Activated CD8-positive, alpha-beta memory T cell treated with anti-CD3 and anti-CD28 coated beads, Interleukin-2, amount 50 U/mL, for 24 hours (primary cell): ENCODE results near the gene TENM4.

Experiments used
- DNase-seq: peaks from one replicate; pipeline ENCODE4 v3.0.0-alpha.2; 2020; ENCODE audit errors: extremely low read depth

Gene TENM4

DNA sequence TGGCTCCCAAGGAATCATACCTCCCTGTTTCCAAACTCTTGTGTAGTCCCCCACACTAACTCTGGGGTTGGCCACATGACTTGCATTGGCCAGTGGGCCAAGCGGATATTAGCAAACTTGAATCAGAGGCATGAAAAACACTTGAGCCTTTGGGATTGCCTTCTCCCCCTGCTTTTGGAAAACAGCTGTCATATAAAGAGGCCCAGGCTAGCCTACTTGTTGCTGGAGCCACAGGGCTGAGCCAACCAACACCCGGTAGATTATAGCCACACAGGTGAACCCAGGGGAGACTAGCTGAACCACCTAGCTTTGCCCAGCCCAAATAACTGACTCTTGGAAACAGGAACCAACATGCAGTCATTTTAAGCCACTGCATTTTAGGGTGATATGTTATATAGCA is 354.8 kb downstream of the TENM4 start:
- no peak for DNase-seq

DNA sequence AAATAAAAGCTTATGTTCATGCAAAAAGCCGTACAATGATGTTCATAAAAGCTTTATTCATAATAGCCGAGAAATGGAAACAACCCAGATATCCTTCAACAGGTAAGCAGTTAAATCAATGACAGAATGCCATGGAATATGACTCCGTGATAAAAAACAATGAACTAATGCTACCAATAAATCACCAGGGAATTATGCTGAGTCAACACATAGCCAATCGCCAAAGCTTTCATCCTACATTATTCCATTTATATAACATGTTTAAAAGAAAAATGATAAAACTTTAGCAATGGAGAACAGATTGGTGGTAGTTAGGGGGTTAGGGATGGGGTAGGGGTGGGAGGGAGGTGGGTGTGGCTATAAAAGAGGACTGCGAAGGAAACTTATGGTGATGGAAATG is 356.4 kb downstream of the TENM4 start:
- no peak for DNase-seq

DNA sequence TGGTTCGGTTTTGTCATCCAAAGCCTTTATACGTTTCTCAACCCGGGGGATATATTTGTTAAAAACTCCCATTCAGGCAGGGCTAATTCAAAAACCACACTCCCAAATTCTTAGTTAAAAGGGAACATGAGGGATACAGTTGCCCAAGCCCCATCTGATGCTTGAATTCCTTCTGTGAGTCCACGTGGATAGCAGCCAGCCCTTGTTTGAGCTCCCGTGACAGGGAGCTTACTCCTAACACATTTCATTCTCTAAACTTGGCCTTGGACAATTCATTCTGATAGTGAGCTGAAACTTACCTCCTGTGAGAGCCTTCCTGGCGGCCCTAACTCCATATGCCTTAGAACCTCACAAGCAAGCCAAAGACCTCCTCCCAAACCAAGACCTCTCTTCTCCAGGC is 357.5 kb downstream of the TENM4 start:
- no peak for DNase-seq

DNA sequence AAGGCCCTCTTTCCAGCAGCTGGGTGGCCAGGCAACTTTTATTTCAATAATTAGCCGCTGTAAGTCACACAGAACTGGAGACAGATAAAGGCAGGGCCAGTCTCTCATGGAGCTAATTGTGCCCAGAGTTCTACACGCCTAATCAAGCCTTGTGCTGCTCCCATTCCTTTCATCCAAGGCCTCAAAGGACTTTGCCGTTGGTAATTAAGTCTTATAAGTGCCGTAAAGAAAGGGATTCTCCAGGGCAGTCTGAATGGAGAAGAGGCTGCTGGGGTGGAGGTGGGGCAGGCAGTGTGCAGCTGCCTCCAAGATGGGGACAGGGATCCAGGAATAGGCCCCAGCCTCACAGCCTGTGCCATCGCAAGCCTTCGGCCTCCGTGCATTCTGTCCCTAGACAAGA is 357.9 kb downstream of the TENM4 start:
- DNase-seq = no peak

DNA sequence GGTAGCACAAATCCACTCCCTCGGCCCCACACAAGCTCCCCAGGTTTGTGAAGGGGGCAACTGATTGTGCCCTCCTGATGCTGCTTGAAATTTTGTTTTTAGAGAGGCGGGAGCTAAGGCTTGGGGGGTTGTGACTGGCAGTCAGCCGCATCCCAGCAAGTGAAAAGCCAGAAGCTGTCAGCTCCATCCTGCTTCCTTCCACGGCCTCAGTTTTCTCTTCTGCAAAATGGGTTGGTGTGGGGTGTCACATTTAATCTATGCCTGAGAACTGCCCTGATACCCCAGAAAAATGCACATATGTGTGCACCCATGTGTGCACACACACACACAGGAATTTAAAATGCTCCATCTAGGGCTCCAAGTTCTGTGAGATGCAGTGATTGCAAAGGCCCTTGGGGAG is 358.6 kb downstream of the TENM4 start:
- DNase-seq = no peak

DNA sequence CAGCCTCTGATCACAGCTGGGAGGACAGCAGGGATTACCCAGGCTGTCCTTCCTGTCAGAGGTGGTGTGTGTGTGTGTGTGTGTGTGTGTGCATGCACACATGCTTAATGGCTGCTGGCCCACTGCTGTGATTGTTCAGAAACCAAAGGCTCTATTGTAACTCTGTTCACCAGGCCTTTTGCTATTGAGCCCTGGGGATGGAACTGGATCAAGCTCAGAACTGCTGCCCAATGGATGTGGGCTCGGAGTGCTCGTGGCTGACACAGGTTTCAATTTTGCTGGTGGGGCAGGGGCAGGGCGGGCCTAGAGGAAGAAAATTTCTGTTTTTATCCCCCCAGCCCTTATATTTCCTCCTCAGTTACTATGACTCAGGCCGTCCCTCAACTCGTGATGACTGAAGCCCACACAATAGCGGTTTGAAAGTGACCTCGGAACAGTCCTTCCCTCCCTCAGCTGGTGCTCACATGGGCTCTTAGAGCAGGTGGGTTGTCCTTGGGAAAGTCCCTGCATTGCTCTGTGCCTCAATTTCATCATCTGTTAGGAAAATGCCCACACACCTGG is 359.3 kb downstream of the TENM4 start:
- no peak for DNase-seq

DNA sequence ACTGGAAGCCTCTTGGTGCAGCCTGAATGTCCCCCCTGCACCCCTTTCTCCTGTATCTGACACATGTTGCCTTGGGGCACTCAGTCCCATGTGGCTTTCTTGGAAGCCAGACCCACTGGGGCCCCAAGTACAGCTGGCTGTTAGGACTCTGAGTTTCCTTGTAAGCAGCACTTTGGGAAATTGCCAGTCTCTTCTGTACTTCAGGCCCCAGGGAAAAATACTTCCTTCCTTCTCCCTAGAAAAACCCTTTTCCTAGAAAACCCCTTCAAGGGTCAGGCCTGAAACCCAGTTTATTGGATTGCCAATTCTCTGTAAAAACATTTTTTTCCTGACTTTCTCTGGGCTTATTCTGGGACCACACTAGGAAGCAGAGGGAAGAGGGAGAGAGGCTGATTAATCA is 360.3 kb downstream of the TENM4 start:
- DNase-seq = no peak

DNA sequence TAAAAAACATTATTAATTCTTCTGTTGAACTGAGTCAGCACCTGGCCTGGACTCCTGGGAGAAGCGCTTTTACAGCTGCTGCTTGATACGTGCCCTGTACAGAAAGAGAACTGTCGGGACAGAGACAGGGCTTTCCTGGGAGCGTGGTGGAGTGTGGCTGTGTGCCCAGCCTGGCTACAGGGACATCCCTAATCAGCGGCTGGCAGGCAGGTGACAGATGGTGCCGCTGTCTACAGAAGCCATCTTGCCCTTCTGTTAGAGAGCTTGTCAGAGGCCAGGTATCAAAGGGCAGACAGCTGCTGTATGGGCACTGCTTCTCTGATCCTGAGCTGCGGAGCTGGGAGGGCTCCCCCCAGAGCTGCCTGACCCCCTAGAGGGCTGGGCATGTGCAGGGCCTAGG is 361.8 kb downstream of the TENM4 start:
- no peak for DNase-seq

DNA sequence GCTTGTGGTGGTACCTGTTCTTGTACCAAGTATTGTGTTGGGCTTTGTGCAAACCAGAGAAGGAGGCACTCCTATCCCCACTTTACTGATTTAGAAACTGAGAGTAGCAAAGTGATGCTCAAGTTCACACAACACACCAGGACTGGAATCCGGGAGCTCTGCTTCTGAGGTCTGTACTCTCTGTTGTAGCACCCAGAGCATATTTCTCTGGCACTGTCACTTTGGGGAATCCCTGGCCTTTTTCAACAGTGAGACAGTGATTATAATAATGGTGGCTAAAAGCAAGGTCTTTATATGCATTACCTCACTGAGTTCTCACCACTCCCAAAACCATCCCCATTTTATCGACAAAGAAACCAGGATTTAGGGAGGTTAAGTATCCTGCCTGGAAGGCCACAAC is 362.4 kb downstream of the TENM4 start:
- no peak for DNase-seq

DNA sequence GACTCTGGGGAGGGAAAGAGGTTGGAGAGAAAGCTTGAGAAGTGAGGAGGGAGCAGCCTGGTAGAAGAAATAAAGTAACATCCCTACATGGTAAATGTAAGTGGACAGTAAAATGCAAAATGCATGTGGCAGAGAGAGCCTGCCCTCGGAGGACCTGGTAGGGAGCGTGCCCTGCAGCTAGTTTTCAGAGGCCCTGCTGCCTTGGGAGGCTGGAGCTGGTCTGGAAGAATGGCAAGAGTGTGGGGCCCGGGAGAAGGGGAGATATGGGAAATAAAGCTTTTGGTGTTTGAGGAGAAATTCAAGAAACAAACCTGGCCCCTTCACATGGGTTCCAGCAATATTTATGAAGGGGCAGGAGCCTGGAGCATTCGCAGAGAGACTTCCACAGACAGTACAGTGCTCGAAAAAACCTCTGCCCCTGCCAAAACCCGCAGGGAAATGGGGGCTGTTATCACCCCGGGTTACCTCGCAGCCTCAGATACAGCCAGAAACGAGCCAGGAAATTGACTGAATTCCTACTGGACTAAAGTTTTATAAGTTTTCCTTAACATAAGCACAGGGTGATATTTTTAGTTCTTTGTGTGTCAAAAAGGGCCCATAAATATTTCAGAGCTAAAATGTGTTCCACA is 363.0 kb downstream of the TENM4 start:
- no peak for DNase-seq

DNA sequence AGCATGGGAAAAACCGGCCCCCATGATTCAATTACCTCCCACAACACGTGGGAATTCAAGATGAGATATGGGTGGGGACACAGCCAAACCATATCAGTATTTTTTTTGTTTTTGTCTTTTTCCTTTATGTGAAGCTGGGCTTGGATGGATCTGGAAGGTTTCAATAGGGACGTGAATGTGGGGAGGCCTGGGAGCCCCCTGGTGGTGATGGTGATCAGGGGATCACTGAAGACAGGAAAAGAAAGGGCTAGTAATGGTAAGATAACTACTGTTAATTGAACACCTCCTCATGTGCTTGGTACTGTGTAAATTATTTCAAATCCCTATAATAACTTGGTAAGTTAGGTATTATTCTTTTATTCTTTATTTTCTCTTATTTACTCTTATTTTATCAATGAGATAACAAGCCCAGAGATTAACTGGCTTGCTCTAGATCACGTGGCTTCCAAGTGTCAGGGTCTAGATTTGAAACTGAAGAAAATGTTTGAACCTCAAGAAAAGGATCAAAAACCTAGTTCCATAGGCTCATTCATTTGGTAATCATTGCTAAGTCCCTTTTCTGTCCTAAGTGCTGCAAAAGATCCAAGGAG is 364.2 kb downstream of the TENM4 start:
- no peak for DNase-seq

DNA sequence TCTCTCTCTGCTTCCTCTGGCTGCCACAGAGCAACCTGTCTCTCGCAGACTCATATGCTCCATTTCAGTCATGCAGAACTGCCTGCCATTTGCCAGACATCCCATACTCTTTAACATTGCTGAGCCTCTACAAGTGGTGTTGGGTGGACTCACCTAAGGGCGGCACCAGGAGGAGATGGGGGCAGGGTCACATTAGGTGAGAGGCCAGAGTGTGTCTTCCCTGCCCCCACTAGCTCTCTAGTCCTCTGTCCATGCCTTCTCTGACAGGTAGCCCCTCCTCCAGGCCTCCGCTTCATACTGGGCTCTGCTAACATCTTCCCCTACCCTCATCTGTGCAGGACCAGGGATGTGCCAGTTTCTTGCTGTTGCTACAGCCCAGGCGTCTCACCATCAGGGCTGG is 366.3 kb downstream of the TENM4 start:
- no peak for DNase-seq

DNA sequence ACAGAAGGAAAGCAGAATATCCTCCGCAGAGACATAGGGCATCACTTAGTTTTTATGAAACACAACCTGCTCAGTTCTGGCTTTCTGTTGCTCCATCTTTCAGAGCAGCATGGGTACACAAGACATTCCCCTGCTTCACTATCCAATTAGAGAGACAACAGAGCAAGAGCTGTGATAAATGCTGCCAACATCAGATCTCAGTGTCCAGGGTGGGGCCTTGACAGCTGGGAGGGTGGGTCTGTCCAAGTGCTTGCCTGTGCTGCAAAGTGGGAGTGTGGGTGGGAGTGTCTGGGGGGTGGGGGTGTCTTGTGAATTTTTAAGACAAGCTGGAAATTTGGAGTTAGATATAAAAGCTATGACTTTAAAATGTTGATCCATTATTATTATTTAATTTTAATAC is 369.6 kb downstream of the TENM4 start:
- no peak for DNase-seq

DNA sequence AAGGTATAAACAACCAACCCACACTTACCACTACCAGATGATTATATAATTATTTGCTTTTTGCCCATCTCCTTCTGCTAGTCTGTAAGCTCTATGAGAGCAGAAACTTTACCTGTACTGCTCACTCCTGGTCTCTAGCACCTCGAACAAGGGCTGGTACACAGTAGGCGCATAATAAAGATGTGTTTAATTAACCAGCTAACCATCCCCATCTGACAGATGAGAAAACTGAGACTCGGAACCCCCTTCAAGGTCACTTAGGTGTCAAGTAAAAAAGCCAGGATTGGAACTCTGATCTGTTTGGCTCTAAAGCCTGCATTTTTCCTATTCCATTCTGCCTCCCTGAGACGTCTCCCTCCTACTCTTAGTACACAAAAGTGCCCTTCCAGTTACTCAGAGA is 370.3 kb downstream of the TENM4 start:
- DNase-seq = no peak

DNA sequence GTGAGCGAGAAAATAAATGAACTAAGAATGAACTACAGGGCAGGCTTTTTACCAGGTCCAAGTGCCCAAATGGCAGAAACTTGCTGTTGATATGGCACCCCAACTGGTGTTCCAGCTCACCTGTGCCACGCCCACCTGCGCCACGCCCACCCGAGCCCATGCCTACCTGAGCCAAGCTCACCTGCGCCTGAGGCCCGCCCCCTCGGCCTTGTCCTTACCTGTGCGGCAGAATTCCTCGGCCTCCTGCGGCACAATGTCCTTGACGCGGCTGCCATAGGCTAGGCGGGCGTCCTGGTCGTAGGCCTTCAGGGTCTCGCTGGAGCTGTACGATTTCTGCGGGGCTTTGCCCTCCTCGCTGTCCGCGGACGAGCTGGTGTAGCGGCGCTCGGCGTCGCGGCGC is 371.3 kb downstream of the TENM4 start:
- DNase-seq = no peak

DNA sequence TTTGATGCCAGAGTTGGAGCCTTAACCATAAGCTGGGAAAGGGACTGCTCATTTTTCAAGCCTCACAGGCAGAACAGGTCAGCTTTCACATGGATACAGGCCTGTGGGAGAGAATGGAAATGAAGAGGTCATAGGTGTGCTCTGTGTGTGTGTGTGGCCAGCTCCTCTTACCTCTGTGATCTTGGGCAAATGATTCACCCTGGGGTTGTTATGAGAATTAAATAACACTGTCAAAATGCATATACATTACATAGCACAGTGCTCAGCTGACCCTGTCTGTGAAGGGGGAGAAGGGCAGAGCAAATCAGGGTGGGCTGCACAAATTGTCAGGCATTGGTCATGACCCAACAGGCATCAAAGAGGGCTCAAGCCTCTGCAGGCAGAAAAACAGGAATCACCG is 372.5 kb downstream of the TENM4 start:
- no peak for DNase-seq

DNA sequence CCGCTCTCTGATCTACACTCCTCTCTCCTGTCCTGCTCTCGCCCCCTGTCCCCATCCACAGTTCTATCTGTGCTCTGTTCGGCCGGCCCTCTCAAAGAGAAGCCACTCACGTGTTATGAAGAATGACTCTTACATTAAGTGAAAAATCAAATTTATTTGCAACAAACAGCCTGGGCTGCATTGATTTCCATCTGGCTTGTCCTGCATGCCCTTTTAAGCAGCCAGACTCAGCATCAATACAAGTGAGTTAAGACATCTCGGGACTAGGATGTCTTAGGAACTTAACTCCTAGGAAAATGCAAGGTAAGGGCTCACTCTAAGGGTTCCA is 373.5 kb downstream of the TENM4 start:
- no peak for DNase-seq

DNA sequence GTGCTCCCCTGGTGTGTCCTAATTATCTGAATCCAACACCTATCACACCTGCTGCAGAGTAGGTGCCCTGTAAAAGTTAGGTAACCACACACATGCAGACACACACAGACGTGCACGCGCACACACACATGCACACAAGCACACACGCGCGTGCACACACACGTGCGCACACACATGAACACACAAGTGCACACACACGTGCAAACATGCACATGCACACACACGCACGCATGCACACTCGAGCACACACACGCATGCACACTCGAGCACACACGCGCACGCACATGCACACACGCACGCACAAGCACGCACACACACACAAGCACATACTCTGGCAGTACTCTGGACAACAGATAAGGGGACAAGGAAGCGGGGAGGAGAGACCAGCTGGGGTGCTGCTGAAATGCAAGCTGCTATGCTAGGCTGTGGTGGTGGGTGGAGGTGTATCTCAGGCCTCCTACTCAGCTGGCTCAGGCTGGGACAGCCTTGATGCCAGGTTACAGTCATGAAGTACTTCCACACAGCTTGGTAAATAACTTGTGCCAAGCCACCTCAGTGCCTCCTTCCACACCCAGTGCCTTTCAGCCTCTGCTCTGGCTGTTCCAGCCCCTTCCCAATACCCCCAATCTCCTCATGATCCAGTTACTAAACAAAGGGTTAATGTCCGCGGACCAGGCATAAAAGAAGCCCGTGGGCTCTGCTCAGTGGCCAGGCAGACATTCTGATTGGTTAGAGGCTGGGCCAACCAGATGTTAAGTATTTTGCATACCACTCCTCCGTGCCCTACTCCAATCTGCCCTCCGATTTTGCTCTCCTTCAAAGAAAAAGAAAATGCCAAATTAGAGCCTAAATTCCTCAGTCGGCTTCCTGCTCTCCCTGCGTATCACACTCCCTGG is 374.1 kb downstream of the TENM4 start:
- no peak for DNase-seq

DNA sequence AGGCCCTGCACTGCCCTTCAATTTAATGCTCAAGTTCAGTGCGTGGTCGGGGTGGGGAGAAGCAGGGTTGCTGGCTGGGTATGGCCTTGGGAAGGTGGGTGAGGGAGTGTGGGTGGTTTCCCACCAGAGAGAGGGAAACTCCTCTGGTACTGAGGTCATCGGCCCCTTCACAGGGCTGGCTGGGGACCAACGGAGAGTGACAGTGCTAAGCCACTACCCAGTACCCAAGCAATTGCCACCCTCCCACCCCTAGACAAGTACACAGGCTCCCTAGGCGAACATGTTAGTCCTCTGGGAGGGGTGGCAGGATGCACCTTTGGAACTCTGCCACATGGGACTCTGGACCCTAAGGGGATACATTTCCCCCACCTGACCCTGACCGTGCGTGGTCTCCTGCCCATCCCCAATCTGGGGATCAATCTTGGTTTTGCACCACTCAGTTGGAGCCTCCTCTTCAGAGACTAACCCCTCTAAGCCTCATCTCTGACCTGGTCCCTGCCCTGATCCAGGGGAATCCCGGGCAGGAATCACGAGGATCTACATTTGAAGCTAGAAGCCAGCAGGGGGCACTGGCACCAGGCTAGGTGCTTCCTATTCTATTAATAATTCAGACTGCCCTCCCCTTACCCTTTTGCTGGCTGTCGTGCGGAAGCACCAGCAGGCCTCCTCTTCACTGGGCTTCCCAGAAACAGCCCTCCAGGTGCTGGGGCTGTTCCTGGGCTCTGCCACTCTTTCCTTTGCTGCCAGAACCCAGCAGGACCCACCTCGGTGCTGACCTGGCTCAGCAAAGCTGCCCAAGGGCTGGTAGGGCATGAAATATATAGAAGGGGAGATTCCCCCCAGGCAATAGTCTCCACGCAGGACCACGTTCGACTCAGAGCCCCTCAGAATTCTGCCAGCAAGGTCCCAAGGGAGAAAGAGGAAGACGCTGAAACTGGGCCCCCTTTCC is 377.7 kb downstream of the TENM4 start:
- DNase-seq = no peak

DNA sequence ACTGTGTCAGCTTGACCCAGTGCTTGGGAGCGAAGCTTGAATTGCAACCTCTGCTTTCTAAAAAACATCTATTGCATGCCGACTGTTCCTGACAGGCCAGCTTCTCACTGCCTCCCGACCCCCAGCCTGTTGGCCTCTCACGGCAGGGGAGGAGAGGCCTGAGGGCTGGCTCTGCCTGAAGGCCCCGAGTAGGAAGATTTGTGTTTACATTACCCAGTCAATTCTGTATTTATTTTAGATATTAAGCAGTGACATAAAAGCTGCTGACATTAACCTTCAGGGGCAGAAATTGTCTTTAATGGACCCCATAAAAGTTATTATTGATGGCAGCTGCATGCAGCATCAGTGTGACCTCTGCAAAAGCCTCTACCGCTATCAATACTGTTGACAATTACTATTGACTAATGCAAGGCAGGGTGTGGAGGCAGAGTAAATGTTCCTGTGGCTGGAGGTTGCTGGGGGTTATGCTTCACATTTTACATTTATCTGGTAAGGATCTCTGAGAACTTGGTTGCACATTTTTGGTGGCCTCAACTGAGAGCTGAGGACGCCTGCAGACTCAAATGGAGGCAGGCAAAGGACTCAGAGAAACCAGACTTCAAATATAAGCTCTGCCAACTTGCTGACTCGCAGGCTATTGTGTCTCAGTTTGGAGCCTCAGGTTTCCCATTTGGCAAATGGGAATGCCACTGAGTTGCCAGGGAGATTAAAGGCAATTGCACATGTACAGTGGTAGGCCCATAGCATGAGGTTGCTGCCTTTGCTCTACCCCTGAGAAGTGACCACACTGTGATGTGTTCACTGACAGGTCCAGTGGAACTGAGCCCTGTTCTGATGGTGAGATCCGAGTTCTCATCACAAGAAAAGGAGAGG is 380.5 kb downstream of the TENM4 start:
- DNase-seq = no peak

DNA sequence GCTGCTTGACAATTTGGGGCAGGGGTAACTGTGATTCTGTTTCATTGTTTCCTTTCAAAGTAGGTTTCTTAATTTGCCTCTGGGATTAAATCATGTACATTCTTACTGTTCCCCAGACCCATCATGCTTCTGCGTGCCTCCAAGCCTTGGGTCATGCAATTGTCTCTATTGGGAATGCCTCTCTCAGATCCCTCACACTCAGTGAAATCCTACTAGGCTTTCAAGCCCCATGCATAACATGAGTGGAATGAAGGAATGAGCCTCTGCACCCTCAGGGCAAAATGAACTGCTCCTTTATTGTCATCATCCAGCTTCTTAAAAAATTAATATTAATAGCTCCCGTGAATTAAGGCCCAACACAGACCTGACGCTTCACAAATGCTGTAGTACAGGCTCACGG is 381.7 kb downstream of the TENM4 start:
- no peak for DNase-seq
